Neural crest cell (in vitro differentiated cells): ENCODE data around the gene CEMIP. TPM values are rescaled to one million over a fixed set of nuclear protein-coding genes. Genes with fewer than 3 reads are reported as not detected.

Source experiments
- DNase-seq: peaks from one replicate; pipeline ENCODE4 v3.0.0; 2021; ENCODE audit warnings: low read depth, mixed read lengths, low spot score
- H3K27ac Mint-ChIP-seq: one replicate; pipeline ENCODE4 v1.8.0; 2021; ENCODE audit warnings: mild to moderate bottlenecking, mixed read lengths; ENCODE audit not compliant: unreplicated experiment
- H3K27me3 Mint-ChIP-seq: 2 replicates; pipeline ENCODE4 v1.8.0; 2021; ENCODE audit warnings: low read depth, mild to moderate bottlenecking, mixed read lengths
- H3K36me3 Mint-ChIP-seq: 2 replicates; pipeline ENCODE4 v1.8.0; 2021; ENCODE audit warnings: low read depth, mild to moderate bottlenecking, mixed read lengths
- H3K4me1 Mint-ChIP-seq: 2 replicates; pipeline ENCODE4 v1.8.0; 2021; ENCODE audit warnings: mixed read lengths
- H3K4me3 Mint-ChIP-seq: one replicate; pipeline ENCODE4 v1.8.0; 2021; ENCODE audit warnings: mild to moderate bottlenecking, mixed read lengths
- H3K9me3 Mint-ChIP-seq: 2 replicates; pipeline ENCODE4 v1.8.0; 2021; ENCODE audit warnings: mixed read lengths
- total RNA-seq: library from RNA; stranded (reverse); gene quantifications from 2 replicates; pipeline ENCODE4 v1.2.1, GENCODE V29; 2021
- TF ChIP-seq, protein P1 (sequence below): fragments of 200-600 bp; sonication (generic); conservative IDR thresholded peaks from 2 replicates; pipeline ENCODE4 v1.5.0; 2021; ENCODE audit warnings: antibody characterized with exemption, mild to moderate bottlenecking

Gene CEMIP
- total RNA-seq, 1 donor from 2014 or later, result 0.33 TPM

DNA sequence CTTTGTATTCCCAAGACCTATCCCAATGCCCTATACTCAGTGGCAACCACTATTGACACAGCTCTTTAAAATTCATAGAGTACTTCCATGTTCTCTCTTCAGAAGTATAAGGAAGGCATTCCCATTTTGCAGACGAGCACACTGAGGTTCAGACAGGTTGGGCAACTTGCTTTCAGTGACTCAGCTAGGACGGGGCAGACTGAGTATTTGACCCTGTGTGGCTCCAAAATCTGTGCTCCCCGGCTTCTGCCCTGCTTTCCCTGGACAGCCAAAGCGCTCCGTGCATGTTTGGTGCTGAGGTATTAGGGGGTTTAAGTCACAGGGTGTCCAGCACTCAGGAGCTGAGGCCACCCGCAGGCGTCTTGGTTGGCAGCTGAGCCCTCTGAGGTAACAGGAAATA is 59.5 kb downstream of the CEMIP start:
- H3K27ac Mint-ChIP-seq, result no peak overlapping the region
- H3K9me3 Mint-ChIP-seq, result no peaks in the 10 kb centered on the region
- H3K4me3 Mint-ChIP-seq, result no peak overlapping the region
- peaks cover 11% of the 10 kb centered on the region for H3K4me1 Mint-ChIP-seq
- H3K27me3 Mint-ChIP-seq, result no peaks in the 10 kb centered on the region
- no peaks in the 10 kb centered on the region for H3K36me3 Mint-ChIP-seq
- no peak for DNase-seq
- TF ChIP-seq, protein P1, sequence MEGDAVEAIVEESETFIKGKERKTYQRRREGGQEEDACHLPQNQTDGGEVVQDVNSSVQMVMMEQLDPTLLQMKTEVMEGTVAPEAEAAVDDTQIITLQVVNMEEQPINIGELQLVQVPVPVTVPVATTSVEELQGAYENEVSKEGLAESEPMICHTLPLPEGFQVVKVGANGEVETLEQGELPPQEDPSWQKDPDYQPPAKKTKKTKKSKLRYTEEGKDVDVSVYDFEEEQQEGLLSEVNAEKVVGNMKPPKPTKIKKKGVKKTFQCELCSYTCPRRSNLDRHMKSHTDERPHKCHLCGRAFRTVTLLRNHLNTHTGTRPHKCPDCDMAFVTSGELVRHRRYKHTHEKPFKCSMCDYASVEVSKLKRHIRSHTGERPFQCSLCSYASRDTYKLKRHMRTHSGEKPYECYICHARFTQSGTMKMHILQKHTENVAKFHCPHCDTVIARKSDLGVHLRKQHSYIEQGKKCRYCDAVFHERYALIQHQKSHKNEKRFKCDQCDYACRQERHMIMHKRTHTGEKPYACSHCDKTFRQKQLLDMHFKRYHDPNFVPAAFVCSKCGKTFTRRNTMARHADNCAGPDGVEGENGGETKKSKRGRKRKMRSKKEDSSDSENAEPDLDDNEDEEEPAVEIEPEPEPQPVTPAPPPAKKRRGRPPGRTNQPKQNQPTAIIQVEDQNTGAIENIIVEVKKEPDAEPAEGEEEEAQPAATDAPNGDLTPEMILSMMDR, result no peak

- Mint-ChIP-seq H3K4me1 (peaks cover 11% of the 10 kb centered on the region), H3K27me3 (no peaks in the 10 kb centered on the region), H3K27ac (no peak overlapping the region), H3K4me3 (no peak overlapping the region), H3K9me3 (no peaks in the 10 kb centered on the region), H3K36me3 (no peaks in the 10 kb centered on the region)
- DNase-seq, result no peak
- TF ChIP-seq, protein P1, result no peak
These were observed 60.6 kb downstream of the CEMIP start for GRCh38 chr15:80839764-80840130.

DNA sequence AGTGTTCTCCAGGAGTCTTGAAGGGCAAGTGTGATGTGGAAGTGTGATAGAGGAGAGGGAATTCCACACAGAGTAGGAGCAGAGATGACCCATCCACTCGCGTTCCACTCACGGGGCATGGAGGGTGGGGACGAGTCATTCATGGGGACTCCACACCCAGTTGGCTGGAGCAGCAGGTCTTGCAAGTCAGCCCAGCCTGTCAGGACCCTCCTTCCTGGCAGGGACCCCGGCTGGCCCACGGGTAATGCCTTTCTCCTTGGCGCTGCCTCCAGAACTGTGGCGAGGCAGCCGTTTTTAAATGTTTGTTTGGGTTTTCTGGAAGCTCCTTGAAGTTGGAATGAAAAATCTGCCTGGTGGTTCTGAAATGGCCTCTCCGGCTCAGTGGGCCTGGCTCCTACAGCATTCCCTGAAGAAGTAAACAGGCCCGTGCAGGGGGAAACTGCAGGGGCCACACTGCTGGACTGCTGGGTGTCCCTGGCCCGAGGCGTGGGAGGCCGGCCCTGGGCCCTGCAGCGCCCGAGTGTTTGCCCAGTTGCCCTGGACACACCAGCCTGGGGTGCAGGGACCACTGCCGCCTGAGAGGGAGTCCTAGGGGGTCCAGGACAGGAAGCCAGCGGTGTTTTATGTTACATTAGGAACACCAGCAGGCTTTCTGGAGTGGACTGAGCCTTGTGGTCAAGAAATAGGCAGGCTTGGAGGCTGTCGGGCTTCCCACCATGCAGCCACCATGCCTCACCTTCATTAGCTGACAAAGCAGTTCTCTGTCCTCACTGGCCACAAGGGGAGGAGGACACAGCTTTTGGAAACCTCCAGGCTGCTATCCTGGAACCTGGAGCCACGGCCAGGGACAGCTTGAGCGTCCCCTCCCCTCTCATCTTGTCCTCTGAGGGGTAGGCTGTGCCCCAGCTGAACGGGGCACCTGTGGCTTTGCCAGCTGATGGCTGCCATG is 61.3 kb downstream of the CEMIP start:
- no peak overlapping the region for H3K4me3 Mint-ChIP-seq
- no peaks in the 10 kb centered on the region for H3K27me3 Mint-ChIP-seq
- no peak overlapping the region for H3K27ac Mint-ChIP-seq
- H3K36me3 Mint-ChIP-seq, result no peaks in the 10 kb centered on the region
- TF ChIP-seq, protein P1, result no peak
- no peak for DNase-seq
- H3K9me3 Mint-ChIP-seq, result no peaks in the 10 kb centered on the region
- H3K4me1 Mint-ChIP-seq, result peaks cover 11% of the 10 kb centered on the region

DNA sequence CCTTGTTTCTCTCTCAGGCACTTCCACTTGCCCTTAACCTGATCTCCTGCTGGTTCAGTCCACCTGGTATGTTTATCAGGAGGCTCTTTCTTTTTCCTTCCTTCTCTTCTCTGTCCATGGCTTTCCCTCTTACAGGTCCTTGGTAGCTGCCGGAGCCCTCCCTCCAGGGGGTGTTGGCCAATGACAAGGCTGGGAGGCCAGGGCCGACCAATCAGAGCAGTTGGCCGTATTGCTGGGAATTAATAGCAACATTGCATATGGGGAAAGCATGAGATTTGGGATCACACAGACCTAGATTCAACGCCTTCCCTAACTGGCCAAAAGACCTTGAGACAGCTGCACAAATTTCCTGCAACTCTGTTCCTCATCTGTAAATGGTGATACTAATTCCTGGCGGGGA is 62.4 kb downstream of the CEMIP start:
- no peaks in the 10 kb centered on the region for H3K9me3 Mint-ChIP-seq
- H3K27me3 Mint-ChIP-seq, result no peaks in the 10 kb centered on the region
- peaks cover 11% of the 10 kb centered on the region for H3K4me1 Mint-ChIP-seq
- no peak overlapping the region for H3K27ac Mint-ChIP-seq
- no peak for DNase-seq
- TF ChIP-seq, protein P1, result no peak
- no peak overlapping the region for H3K4me3 Mint-ChIP-seq
- no peaks in the 10 kb centered on the region for H3K36me3 Mint-ChIP-seq

DNA sequence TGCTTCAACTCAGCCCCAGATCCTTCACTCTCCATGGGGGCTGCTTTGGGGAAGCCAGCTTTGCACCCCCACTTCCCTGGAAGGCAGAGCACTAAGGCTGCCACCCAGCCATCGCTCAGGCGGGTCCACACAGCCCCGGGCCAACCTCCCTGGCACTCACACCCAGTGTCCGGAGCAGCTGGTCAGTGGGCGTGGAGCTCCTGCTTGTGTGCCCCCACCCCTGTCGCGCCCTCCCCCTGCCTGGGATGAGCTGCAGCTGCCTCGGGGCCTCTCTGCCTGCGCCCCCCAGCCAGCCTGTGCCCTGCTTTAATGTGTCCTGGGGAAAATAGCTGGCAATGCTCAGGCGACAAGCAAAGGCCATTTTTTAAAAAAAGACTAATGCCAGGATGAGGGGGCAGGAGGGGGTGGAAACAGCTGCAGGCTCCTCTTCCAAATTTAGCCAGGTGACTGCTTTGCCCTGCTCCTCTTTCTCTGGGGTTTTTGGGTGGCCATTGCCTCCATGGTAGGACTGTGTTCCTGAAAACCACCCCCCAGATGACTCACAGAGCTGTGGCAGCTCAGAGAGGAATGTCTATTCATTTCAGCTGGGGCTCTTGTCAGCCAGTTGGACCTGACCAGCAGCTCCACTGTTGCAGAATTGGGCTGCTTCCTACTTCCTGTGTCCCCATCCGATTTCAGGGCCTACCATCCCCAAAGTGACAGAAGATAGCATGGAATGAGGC is 65.0 kb downstream of the CEMIP start:
- H3K9me3 Mint-ChIP-seq, result no peaks in the 10 kb centered on the region

More for the DNA sequence above, 65.0 kb downstream of the CEMIP start:
- no peaks in the 10 kb centered on the region for H3K36me3 Mint-ChIP-seq
- TF ChIP-seq, protein P1, result no peak
- H3K27me3 Mint-ChIP-seq, result no peaks in the 10 kb centered on the region
- H3K27ac Mint-ChIP-seq, result no peak overlapping the region
- peaks cover 2% of the 10 kb centered on the region for H3K4me1 Mint-ChIP-seq
- DNase-seq, result no peak
- no peak overlapping the region for H3K4me3 Mint-ChIP-seq
